ENCODE measurements around the gene PRKAG2. TPM values are rescaled to one million over a fixed set of nuclear protein-coding genes. Genes with fewer than 3 reads are reported as not detected.
"Not testable (repeated sequence)": the region's sequence is repeated elsewhere in the genome, so short reads cannot be mapped to it uniquely, and the experiment has no call there.

Gene PRKAG2
- total and polyA plus RNA-seq, 5 donors, result 162 to 298 (median 181) TPM

- DNase-seq, result no peak
- Histone ChIP-seq H3K9me3 (ENCODE audit: control insufficient read depth, low read length) (no peaks in the 10 kb centered on the region), H3K27ac (ENCODE audit: low read length) (no peak overlapping the region), H3K27me3 (ENCODE audit: control insufficient read depth, insufficient read depth) (no peaks in the 10 kb centered on the region), H3K4me3 (ENCODE audit: low read length) (no peak overlapping the region), H3K4me1 (ENCODE audit: control insufficient read depth, insufficient read depth, low read length) (no peaks in the 10 kb centered on the region)
- 85% methylated on average over 5 of the region's 5 CpGs for WGBS
- intact Hi-C loops (cut with DNase I), result no loop called here
- peak in 1 of 2 donors; percentile 5 for ATAC-seq
These were observed 41.6 kb upstream of the PRKAG2 start for GRCh38 chr7:151918510-151918843.

GRCh38 chr7:151917791-151918509 lies 41.0 kb upstream of the PRKAG2 start:
- H3K4me1 ChIP-seq (ENCODE audit: control insufficient read depth, insufficient read depth, low read length), result no peaks in the 10 kb centered on the region
- H3K4me3 ChIP-seq (ENCODE audit: low read length), result no peak overlapping the region
- ATAC-seq (peak; percentile 44 to 76), DNase-seq (no peak)
- no peak overlapping the region for H3K27ac ChIP-seq (ENCODE audit: low read length)
- WGBS, result 59% methylated on average over 10 of the region's 10 CpGs
- intact Hi-C loops (cut with DNase I), result no loop called here
- H3K9me3 ChIP-seq (ENCODE audit: control insufficient read depth, low read length), result no peaks in the 10 kb centered on the region
- no peaks in the 10 kb centered on the region for H3K27me3 ChIP-seq (ENCODE audit: control insufficient read depth, insufficient read depth)

- no peak overlapping the region for H3K27ac ChIP-seq (ENCODE audit: low read length)
- H3K9me3 ChIP-seq (ENCODE audit: control insufficient read depth, low read length), result no peaks in the 10 kb centered on the region
- ATAC-seq, result no peak
- H3K4me3 ChIP-seq (ENCODE audit: low read length), result no peak overlapping the region
- intact Hi-C loops (cut with DNase I), result no loop called here
- 98% methylated on average over 1 of the region's 1 CpG for WGBS
- no peaks in the 10 kb centered on the region for H3K4me1 ChIP-seq (ENCODE audit: control insufficient read depth, insufficient read depth, low read length)
- no peak for DNase-seq
- H3K27me3 ChIP-seq (ENCODE audit: control insufficient read depth, insufficient read depth), result no peaks in the 10 kb centered on the region
These were observed 37.1 kb upstream of the PRKAG2 start for GRCh38 chr7:151914051-151914450.

DNA sequence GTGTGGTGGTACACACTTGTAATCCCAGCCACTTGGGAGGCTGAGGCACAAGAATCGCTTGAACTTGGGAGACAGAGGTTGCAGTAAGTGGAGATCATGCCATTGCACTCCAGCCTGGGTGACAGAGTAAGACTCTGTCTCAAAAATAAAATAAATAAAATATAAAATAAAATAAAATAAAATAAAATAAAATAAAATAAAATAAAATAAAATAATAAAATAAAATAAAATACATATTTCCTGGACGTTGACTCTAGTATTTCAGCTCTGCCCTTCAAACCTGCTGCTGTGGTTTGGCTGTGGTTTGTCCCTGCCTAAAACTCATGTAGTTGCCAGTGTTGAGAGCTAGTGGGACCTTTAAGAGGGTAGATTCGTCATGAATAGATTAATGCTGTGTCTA lies 33.7 kb upstream of the PRKAG2 start:
- H3K27ac ChIP-seq (ENCODE audit: low read length); H3K4me1 ChIP-seq (ENCODE audit: control insufficient read depth, insufficient read depth, low read length); ATAC-seq; H3K27me3 ChIP-seq (ENCODE audit: control insufficient read depth, insufficient read depth); H3K9me3 ChIP-seq (ENCODE audit: control insufficient read depth, low read length); DNase-seq; intact Hi-C loops (cut with DNase I); H3K4me3 ChIP-seq (ENCODE audit: low read length): not testable (repeated sequence)
- WGBS, result 84% methylated on average over 3 of the region's 3 CpGs

- H3K27me3 ChIP-seq (ENCODE audit: control insufficient read depth, insufficient read depth); intact Hi-C loops (cut with DNase I); H3K27ac ChIP-seq (ENCODE audit: low read length); H3K4me3 ChIP-seq (ENCODE audit: low read length); DNase-seq; H3K9me3 ChIP-seq (ENCODE audit: control insufficient read depth, low read length); ATAC-seq; H3K4me1 ChIP-seq (ENCODE audit: control insufficient read depth, insufficient read depth, low read length): not testable (repeated sequence)
- WGBS, result 54% methylated on average over 3 of the region's 3 CpGs
These were observed 30.2 kb upstream of the PRKAG2 start for GRCh38 chr7:151907115-151907514.

DNA sequence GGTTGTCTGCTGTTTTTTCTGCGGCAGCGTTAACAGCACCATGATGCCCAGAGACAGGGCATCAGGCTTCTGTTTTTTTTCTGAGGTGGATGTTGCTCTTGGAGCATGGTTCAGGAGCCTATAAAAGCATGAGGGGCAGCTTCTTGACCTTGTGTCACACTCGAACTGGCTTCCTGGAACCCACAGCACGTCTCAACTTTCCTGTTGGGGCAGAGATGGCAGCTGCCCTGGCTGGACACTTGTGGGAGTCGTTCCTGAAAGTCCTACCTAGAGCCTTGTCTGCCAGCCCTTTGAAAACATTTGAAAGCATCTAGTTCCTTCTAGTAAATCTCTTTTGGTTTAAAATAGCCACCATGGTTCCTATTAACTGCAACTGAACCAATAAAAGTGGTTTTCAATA lies 28.9 kb upstream of the PRKAG2 start:
- intact Hi-C loops (cut with DNase I), result no loop called here
- Histone ChIP-seq H3K4me3 (ENCODE audit: low read length) (no peak overlapping the region), H3K27me3 (ENCODE audit: control insufficient read depth, insufficient read depth) (no peaks in the 10 kb centered on the region), H3K9me3 (ENCODE audit: control insufficient read depth, low read length) (no peaks in the 10 kb centered on the region), H3K27ac (ENCODE audit: low read length) (no peak overlapping the region), H3K4me1 (ENCODE audit: control insufficient read depth, insufficient read depth, low read length) (no peaks in the 10 kb centered on the region)
- ATAC-seq (no peak), DNase-seq (no peak)
- 50% methylated on average over 5 of the region's 5 CpGs for WGBS

GRCh38 chr7:151905353-151905752 lies 28.4 kb upstream of the PRKAG2 start:
- DNase-seq, result no peak
- Histone ChIP-seq H3K4me3 (ENCODE audit: low read length) (no peak overlapping the region), H3K4me1 (ENCODE audit: control insufficient read depth, insufficient read depth, low read length) (no peaks in the 10 kb centered on the region), H3K9me3 (ENCODE audit: control insufficient read depth, low read length) (no peaks in the 10 kb centered on the region), H3K27ac (ENCODE audit: low read length) (no peak overlapping the region), H3K27me3 (ENCODE audit: control insufficient read depth, insufficient read depth) (no peaks in the 10 kb centered on the region)
- no peak for ATAC-seq
- intact Hi-C loops (cut with DNase I), result no loop called here
- WGBS, result 68% methylated on average over 9 of the region's 9 CpGs

- ATAC-seq, result no peak
- no peak overlapping the region for H3K27ac ChIP-seq (ENCODE audit: low read length)
- H3K9me3 ChIP-seq (ENCODE audit: control insufficient read depth, low read length), result no peaks in the 10 kb centered on the region
- intact Hi-C loops (cut with DNase I), result no loop called here
- H3K4me1 ChIP-seq (ENCODE audit: control insufficient read depth, insufficient read depth, low read length), result no peaks in the 10 kb centered on the region
- DNase-seq, result no peak
- no peaks in the 10 kb centered on the region for H3K27me3 ChIP-seq (ENCODE audit: control insufficient read depth, insufficient read depth)
- WGBS, result 88% methylated on average over 7 of the region's 7 CpGs
- no peak overlapping the region for H3K4me3 ChIP-seq (ENCODE audit: low read length)
These were observed 27.4 kb upstream of the PRKAG2 start for GRCh38 chr7:151904270-151904669.

- no peak for ATAC-seq
- Histone ChIP-seq H3K4me1 (ENCODE audit: control insufficient read depth, insufficient read depth, low read length) (no peaks in the 10 kb centered on the region), H3K27me3 (ENCODE audit: control insufficient read depth, insufficient read depth) (no peaks in the 10 kb centered on the region), H3K9me3 (ENCODE audit: control insufficient read depth, low read length) (no peaks in the 10 kb centered on the region), H3K4me3 (ENCODE audit: low read length) (no peak overlapping the region), H3K27ac (ENCODE audit: low read length) (no peak overlapping the region)
- 68% methylated on average over 9 of the region's 9 CpGs for whole genome bisulfite sequencing
- intact Hi-C loops (cut with DNase I), result no loop called here
- DNase-seq, result no peak
These were observed 26.5 kb upstream of the PRKAG2 start for GRCh38 chr7:151903249-151904032.

DNA sequence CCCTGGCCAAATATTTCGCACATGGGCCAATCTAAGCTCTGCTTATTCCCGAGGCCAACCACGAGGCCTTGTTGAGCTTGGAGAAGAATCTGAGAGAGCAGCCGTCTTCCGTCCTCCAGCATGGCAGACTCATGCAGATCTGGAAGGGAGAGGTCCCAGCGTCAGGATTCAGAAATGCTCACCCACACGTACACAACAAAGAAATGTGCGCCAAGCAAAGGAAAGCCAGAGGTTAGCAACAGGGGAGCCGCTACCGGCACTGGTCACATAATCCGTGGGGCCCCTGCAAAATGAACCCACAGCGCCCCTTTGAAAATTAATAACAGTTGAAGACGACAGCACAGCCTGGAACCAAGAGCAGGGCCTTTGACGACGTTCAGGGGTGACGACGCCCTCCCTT lies 25.4 kb upstream of the PRKAG2 start:
- no peak overlapping the region for H3K4me3 ChIP-seq (ENCODE audit: low read length)
- DNase-seq (no peak), ATAC-seq (no peak)
- no peaks in the 10 kb centered on the region for H3K27me3 ChIP-seq (ENCODE audit: control insufficient read depth, insufficient read depth)
- 75% methylated on average over 17 of the region's 17 CpGs for WGBS
- no peak overlapping the region for H3K27ac ChIP-seq (ENCODE audit: low read length)
- no peaks in the 10 kb centered on the region for H3K9me3 ChIP-seq (ENCODE audit: control insufficient read depth, low read length)
- intact Hi-C loops (cut with DNase I), result no loop called here
- no peaks in the 10 kb centered on the region for H3K4me1 ChIP-seq (ENCODE audit: control insufficient read depth, insufficient read depth, low read length)

GRCh38 chr7:151901828-151902227 lies 24.9 kb upstream of the PRKAG2 start:
- no peak overlapping the region for H3K4me3 ChIP-seq (ENCODE audit: low read length)
- intact Hi-C loops (cut with DNase I), result no loop called here
- WGBS, result 78% methylated on average over 5 of the region's 5 CpGs
- H3K9me3 ChIP-seq (ENCODE audit: control insufficient read depth, low read length), result no peaks in the 10 kb centered on the region
- ATAC-seq, result no peak
- no peak overlapping the region for H3K27ac ChIP-seq (ENCODE audit: low read length)
- H3K27me3 ChIP-seq (ENCODE audit: control insufficient read depth, insufficient read depth), result no peaks in the 10 kb centered on the region
- DNase-seq, result no peak
- H3K4me1 ChIP-seq (ENCODE audit: control insufficient read depth, insufficient read depth, low read length), result no peaks in the 10 kb centered on the region

Measured in right cardiac atrium (tissue), 5 donors.